ENCODE results near the gene TRMT13. TPM values are rescaled to one million over a fixed set of nuclear protein-coding genes. Genes with fewer than 3 reads are reported as not detected.

The TRMT13 gene, protein sequence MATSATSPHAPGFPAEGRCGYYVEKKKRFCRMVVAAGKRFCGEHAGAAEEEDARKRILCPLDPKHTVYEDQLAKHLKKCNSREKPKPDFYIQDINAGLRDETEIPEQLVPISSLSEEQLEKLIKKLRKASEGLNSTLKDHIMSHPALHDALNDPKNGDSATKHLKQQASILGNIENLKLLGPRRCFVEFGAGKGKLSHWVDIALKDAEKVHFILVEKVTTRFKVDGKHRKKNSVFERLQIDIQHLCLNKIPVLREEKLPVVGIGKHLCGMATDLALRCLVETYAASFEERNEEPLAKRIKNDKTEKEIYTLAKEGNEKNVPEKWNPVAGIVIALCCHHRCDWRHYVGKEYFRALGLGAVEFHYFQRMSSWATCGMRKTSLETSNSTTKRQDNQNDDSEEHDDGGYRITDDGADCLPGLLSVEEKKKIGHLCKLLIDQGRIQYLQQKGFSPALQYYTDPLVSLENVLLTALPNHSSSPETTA
- 10 to 100 TPM; 17.5 TPM for total RNA-seq

DNA sequence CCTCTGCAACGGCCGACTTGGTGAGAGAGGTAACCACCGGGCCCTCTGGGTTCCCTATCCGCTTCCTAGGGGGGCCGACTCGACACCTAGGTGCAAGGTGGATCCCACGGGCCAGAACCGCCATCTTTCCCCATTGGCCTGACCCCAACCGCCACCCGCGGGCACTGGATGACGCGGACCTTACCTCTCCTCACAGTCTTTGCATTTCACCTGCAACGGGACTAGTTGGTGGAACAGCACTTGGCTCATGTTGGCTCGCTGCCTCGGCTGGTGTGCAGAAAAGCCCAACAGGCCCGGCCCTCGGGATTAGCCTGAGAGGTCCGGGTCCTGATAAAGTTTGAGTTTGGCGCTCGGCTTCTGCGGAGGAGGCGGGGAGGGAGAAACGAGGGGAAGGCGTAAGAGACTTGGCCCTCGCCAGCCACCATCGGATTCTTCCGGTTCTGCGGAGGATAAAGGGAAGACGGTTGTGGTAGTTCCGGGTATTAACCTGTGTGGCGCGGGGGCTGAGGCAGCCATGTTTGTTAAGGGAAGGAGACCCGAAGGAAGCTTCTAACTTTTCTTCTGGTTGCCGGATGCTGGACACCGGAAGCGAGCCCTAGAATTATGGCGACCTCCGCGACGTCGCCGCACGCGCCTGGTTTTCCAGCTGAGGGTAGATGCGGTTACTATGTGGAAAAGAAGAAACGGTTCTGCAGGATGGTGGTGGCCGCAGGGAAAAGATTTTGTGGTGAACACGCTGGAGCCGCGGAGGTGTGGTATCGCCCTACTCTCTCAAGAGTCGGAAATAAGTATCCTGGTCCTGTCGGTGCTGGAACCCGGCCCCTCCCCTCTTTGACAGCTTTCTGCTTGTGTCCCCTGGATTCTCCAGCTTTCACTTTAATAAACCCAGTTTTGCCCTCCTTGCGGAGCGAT is at the start of gene TRMT13, which contains the start of gene SASS6:
Gene TRMT13 (plus strand): TSS at position 598 of the 912 bp plus-strand sequence. CDS start 6 bp downstream, at position 604.
Gene SASS6 (minus strand): TSS at position 365 of the 912 bp plus-strand sequence. CDS start 116 bp downstream, at position 249.
- Mint-ChIP-seq H3K4me3 (peak within 1 kb of the TSS; percentile 96), H3K36me3 (peaks cover 9% of the 10 kb centered on the region), H3K27ac (peak within 1 kb of the TSS; percentile 93), H3K4me1 (ENCODE audit: low read depth) (peaks cover 39% of the 10 kb centered on the region), H3K27me3 (no peaks in the 10 kb centered on the region), H3K9me3 (no peaks in the 10 kb centered on the region)
- ChIA-PET POLR2A (interaction anchor here (0.5 to 1.3 kb wide), 7 partner anchors 95 to 764 kb away, joined by 3 to 6 read pairs (median 3); partner anchors contain the start of gene SLC35A3), CTCF (interaction anchor here (1.0 to 1.4 kb wide), 3 partner anchors 93 to 762 kb away, joined by 3 to 8 read pairs (median 3); partner anchors contain the start of gene EXTL2)
- intact Hi-C loops (cut with micrococcal nuclease): loop anchor here (1.0 to 5.0 kb wide), 10 partner anchors 95 to 409 kb away; partner anchors contain the start of genes AGL, DBT and RTCA
- peak; percentile 97 for DNase-seq

DNA sequence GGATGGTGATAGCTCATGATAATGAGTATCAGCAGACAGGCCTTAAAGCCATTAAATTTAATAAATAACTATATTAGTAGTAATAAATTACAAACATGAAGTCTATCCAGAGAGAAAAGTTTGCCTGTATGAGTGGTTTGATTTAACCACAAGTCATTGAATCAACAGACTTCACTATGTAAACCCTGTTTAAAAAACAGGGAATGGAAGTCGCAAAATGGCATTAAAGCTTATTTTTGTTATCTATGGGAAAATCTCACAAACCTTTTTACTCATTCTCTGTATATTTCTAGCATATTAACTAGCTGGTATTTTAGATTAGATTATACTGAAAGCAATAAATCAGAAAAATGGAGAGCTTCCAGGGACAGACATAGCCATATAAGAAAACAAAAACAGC is 45.6 kb upstream of the TRMT13 start:
- peaks cover 21% of the 10 kb centered on the region for H3K36me3 Mint-ChIP-seq
- ChIA-PET CTCF (interaction anchor here (0.6 kb wide), 1 partner anchor 373 kb away, joined by 3 read pairs; no protein-coding TSS in a partner anchor), POLR2A (no interaction called here)
- H3K27ac Mint-ChIP-seq: no peak overlapping the region
- no peak for DNase-seq
- intact Hi-C loops (cut with micrococcal nuclease): no loop called here
- H3K4me1 Mint-ChIP-seq (ENCODE audit: low read depth): no peaks in the 10 kb centered on the region
- H3K27me3 Mint-ChIP-seq: no peaks in the 10 kb centered on the region
- no peaks in the 10 kb centered on the region for H3K9me3 Mint-ChIP-seq
- no peak overlapping the region for H3K4me3 Mint-ChIP-seq

DNA sequence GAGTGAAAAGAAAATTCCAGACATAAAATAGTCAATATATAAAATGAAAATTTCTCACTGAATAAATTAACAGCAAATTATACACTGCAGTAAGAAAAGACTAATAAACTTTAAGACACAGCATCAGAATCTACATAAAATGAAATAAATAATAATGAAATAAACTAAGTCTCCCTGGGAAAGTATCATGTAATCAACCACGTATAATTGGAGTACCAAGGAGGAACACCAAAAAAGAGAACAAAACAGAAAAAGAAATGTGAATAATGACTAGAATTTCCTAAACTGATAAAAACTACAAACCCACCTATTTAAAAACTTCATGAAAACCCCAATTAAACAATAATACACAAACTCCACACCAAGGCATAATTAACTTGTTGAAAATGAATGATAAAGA is 43.9 kb upstream of the TRMT13 start:
- peaks cover 24% of the 10 kb centered on the region for H3K36me3 Mint-ChIP-seq
- POLR2A ChIA-PET: no interaction called here
- CTCF ChIA-PET: no interaction called here
- DNase-seq: no peak
- H3K9me3 Mint-ChIP-seq: no peaks in the 10 kb centered on the region
- H3K27ac Mint-ChIP-seq: no peak overlapping the region
- H3K4me3 Mint-ChIP-seq: no peak overlapping the region
- H3K27me3 Mint-ChIP-seq: no peaks in the 10 kb centered on the region
- H3K4me1 Mint-ChIP-seq (ENCODE audit: low read depth): no peaks in the 10 kb centered on the region
- intact Hi-C loops (cut with micrococcal nuclease): no loop called here

DNA sequence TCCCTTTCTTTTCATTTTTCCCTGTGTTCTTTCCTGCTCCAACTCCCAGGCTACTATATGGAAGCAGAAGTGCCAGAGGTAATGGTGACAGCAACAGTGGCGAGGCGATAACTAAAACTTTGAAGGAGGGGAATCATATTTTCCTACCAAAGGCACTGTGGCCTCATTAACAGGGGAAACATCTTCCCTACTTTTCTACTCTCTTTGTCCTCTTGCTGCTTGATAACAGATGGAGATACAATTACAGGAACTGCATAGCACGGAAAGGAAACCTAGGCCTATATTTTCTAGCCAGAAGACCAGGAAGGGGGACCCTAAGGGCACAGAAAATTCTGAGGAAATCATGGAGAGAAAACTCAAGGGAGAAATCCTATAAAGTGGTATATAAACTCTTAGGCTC is 42.5 kb upstream of the TRMT13 start:
- intact Hi-C loops (cut with micrococcal nuclease): no loop called here
- ChIA-PET CTCF (no interaction called here), POLR2A (no interaction called here)
- H3K36me3 Mint-ChIP-seq: peaks cover 27% of the 10 kb centered on the region
- no peaks in the 10 kb centered on the region for H3K4me1 Mint-ChIP-seq (ENCODE audit: low read depth)
- no peak overlapping the region for H3K27ac Mint-ChIP-seq
- H3K4me3 Mint-ChIP-seq: no peak overlapping the region
- H3K9me3 Mint-ChIP-seq: no peaks in the 10 kb centered on the region
- H3K27me3 Mint-ChIP-seq: no peaks in the 10 kb centered on the region
- no peak for DNase-seq

DNA sequence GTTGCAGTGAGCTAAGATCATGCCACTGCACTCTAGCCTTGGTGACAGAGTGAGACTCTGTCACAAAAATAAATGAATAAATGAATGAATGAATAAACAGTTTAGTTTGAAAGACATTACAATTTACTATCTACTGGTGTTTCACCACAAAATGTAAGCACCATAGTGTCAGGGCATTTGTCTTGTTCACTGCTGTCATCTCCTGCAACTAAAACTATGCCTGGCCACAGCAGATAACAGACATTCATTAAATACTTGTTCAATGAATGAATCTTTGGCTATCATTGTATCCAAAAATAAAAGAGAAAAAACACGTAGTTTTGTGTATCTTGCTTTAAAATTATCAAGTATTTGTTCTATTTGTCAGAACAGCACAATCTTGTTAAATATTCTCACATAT is 32.8 kb upstream of the TRMT13 start:
- Mint-ChIP-seq H3K36me3 (peaks cover 34% of the 10 kb centered on the region), H3K4me3 (no peak overlapping the region), H3K27ac (no peak overlapping the region), H3K27me3 (no peaks in the 10 kb centered on the region), H3K9me3 (no peaks in the 10 kb centered on the region), H3K4me1 (ENCODE audit: low read depth) (no peaks in the 10 kb centered on the region)
- POLR2A ChIA-PET: no interaction called here
- CTCF ChIA-PET: no interaction called here
- no peak for DNase-seq
- intact Hi-C loops (cut with micrococcal nuclease): no loop called here

DNA sequence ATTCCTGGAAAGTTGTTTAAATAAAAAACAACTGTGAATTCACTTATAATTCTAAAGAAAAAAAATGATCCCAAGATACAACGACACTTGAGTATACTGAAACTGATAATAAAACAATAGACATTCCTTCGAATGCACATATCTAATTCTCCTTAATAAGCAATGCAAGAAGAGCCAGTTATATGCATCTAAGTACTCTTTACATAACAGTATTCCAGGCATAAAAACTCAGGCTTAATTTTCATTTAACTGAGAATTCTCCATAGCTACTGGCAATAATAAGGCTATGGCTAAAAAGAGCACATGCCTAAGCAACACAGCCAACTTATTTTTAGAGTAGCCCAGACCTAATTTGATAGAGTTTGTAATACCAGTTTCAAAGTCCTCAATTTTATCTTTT is 31.4 kb upstream of the TRMT13 start:
- H3K27ac Mint-ChIP-seq: no peak overlapping the region
- POLR2A ChIA-PET: no interaction called here
- H3K4me1 Mint-ChIP-seq (ENCODE audit: low read depth): no peaks in the 10 kb centered on the region
- H3K9me3 Mint-ChIP-seq: no peaks in the 10 kb centered on the region
- CTCF ChIA-PET: no interaction called here
- H3K36me3 Mint-ChIP-seq: peaks cover 35% of the 10 kb centered on the region
- H3K4me3 Mint-ChIP-seq: no peak overlapping the region
- no peaks in the 10 kb centered on the region for H3K27me3 Mint-ChIP-seq
- intact Hi-C loops (cut with micrococcal nuclease): no loop called here
- DNase-seq: no peak

DNA sequence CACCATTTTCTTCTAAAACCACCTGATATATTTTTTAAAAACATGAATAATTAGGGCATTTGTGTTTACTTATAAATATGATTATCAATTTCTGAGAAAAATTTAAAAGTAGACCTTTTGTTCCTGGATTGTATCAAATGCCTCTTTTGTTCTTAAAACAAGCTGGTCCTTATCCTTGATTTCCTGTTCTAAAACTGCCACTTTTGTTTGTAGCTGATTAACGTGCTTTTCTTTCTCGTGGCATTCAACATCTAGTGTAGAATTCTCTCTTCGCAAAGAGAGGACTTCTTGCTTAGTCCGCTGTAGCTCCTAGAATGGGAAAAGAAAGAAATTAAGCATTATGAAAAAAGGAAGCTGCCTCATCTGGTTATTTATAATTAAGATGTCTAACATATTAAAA is 25.3 kb upstream of the TRMT13 start:
- intact Hi-C loops (cut with micrococcal nuclease): no loop called here
- H3K27ac Mint-ChIP-seq: no peak overlapping the region
- peaks cover 2% of the 10 kb centered on the region for H3K4me1 Mint-ChIP-seq (ENCODE audit: low read depth)
- no peak for DNase-seq
- CTCF ChIA-PET: interaction anchor here (1.1 kb wide), 1 partner anchor 356 kb away, joined by 4 read pairs; no protein-coding TSS in a partner anchor
- H3K36me3 Mint-ChIP-seq: peaks cover 22% of the 10 kb centered on the region
- no peaks in the 10 kb centered on the region for H3K9me3 Mint-ChIP-seq
- no peak overlapping the region for H3K4me3 Mint-ChIP-seq
- POLR2A ChIA-PET: no interaction called here
- no peaks in the 10 kb centered on the region for H3K27me3 Mint-ChIP-seq

DNA sequence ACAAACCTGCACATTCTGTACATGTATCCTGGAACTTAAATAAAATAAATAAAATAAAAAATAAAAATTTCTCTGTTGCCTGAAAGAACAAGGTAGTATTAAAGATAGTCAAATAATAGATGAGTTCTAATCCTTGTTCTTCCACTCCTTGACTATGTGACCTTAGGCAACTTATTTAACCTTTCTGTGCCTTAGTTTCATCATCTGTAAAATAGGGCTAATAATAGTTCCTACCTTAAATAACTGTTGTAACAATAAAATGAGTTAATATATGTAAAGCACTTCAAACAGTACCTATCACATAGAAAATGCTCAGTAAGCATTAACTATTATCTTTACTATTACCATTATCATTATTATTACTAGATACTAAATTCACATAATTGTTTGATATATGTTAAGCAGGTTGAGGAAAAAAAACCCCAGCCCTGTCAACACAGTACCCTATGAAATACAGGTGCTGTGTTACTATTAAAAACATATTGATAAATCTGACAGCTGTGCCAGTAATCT is 23.4 kb upstream of the TRMT13 start:
- no peaks in the 10 kb centered on the region for H3K9me3 Mint-ChIP-seq
- peaks cover 2% of the 10 kb centered on the region for H3K4me1 Mint-ChIP-seq (ENCODE audit: low read depth)
- intact Hi-C loops (cut with micrococcal nuclease): no loop called here
- ChIA-PET CTCF (no interaction called here), POLR2A (no interaction called here)
- no peaks in the 10 kb centered on the region for H3K27me3 Mint-ChIP-seq
- no peak overlapping the region for H3K4me3 Mint-ChIP-seq
- peaks cover 26% of the 10 kb centered on the region for H3K36me3 Mint-ChIP-seq
- DNase-seq: no peak
- H3K27ac Mint-ChIP-seq: no peak overlapping the region

DNA sequence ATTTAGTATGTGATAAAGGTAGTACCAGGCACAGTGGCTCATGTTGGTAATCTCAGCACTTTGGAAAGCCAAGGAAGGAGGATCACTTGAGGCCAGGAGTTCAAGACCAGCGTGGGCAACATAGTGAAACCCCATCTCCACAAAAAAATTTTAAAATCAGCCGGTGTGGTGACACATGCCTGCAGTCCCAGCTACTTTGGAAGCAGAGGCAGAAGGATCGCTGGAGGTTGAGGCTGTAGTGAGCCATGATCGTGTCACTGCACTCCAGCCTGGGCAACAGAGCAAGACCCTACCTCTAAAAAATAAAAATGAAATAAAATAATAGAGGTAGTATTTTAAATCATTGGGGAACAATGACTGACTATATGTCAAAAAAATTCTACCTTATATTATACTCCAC is 17.4 kb upstream of the TRMT13 start:
- POLR2A ChIA-PET: no interaction called here
- no peaks in the 10 kb centered on the region for H3K27me3 Mint-ChIP-seq
- CTCF ChIA-PET: no interaction called here
- H3K27ac Mint-ChIP-seq: no peak overlapping the region
- H3K36me3 Mint-ChIP-seq: peaks cover 22% of the 10 kb centered on the region
- no peak for DNase-seq
- no peaks in the 10 kb centered on the region for H3K9me3 Mint-ChIP-seq
- H3K4me3 Mint-ChIP-seq: no peak overlapping the region
- no peaks in the 10 kb centered on the region for H3K4me1 Mint-ChIP-seq (ENCODE audit: low read depth)
- intact Hi-C loops (cut with micrococcal nuclease): no loop called here

DNA sequence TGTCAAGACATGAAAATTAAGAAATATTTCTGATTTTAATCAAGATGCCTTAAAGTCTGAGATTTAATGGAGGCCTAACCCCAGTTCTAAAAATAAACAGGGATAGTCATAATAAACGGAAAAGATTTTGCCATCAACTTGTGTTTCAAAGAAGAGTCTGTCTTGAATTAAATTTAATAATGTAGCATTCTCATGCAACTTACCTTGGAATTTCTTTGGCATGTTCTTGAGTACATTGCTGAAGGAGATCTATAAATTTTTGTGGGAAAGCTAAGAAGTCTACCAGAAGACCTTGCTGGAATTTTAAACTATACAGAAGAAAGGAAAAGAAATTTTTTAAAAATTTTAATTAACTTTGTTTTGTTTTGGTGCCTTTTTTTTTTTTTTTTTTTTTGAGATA is 10.8 kb upstream of the TRMT13 start:
- no peaks in the 10 kb centered on the region for H3K4me1 Mint-ChIP-seq (ENCODE audit: low read depth)
- H3K27me3 Mint-ChIP-seq: no peaks in the 10 kb centered on the region
- CTCF ChIA-PET: interaction anchor here (0.9 kb wide), 1 partner anchor 337 kb away, joined by 3 read pairs; no protein-coding TSS in a partner anchor
- POLR2A ChIA-PET: no interaction called here
- intact Hi-C loops (cut with micrococcal nuclease): no loop called here
- no peak for DNase-seq
- no peak overlapping the region for H3K27ac Mint-ChIP-seq
- peaks cover 13% of the 10 kb centered on the region for H3K36me3 Mint-ChIP-seq
- H3K4me3 Mint-ChIP-seq: no peak overlapping the region
- H3K9me3 Mint-ChIP-seq: no peaks in the 10 kb centered on the region

DNA sequence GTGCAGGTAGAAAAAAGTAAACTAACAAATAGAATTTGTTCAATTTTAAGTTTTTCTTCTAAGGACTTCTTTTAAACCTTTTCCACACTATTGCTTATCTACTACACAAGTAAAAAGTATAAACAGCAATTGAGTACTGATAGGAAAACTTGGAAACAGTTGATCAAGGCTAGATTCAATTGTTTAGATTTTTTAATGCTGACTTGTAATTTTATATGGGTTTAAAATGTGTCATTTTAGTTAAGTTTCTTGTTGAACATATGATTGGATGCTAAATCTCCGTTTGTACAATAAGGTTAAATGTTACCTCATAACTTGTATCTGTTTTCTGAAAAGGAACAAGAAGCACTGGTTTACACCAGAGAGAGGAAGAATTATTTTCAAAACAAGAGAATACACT is 5.7 kb upstream of the TRMT13 start:
- peaks cover under 1% of the 10 kb centered on the region for H3K36me3 Mint-ChIP-seq
- intact Hi-C loops (cut with micrococcal nuclease): no loop called here
- CTCF ChIA-PET: interaction anchor here (1.0 kb wide), 1 partner anchor 332 kb away, joined by 4 read pairs; no protein-coding TSS in a partner anchor

More for the DNA sequence above, 5.7 kb upstream of the TRMT13 start:
- DNase-seq: no peak
- no peak overlapping the region for H3K4me3 Mint-ChIP-seq
- H3K4me1 Mint-ChIP-seq (ENCODE audit: low read depth): peaks cover 23% of the 10 kb centered on the region
- no peaks in the 10 kb centered on the region for H3K9me3 Mint-ChIP-seq
- POLR2A ChIA-PET: no interaction called here
- H3K27ac Mint-ChIP-seq: no peak overlapping the region
- H3K27me3 Mint-ChIP-seq: no peaks in the 10 kb centered on the region
